Measurements from ENCODE around the gene ADAM33.

DNA sequence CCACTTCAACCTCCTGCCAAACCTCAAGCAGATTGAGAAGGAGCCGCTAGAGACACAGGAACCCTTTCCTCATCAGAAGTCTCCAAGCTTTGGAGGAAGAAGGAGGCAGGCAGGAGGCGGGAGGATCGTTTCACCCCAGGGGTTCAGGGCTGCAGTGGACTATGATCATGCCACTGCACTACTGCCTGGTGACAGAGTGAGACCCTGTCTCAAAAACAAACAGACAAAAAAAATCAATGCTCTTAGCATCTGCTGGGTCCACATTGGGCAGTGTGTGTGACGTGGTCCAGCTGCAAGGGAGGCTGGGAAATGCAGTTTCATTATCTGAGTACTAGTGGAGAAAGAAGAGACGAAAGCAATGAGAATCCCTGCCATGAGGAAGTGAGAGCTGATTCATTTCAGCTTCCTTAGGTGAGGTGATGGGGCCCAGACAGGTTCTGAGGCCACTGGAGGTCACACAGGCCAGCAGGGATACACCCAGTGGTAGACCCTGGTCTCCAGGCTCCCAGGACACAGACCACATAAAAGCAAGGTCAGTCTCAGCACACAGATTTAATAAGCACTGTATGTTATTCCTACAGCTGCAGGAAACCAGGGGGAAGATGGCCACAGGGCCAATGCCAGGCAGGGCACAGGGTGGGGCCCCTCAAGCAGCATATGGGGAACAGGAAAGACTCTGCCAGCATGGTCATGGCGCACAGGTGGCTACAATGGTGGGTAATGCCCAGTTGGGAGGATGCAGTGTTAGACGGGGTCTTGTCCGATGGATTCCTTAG, 22.9 kb downstream of the ADAM33 start:
- no peak for TF ChIP-seq EZH2 (IDR thresholded peaks at IDR 0.05; ENCODE audit: borderline replicate concordance, insufficient read depth, low read length, poor library complexity, severe bottlenecking)
- no peak for TF ChIP-seq POLR2AphosphoS5 (IDR thresholded peaks at IDR 0.05)
- no peak for TF ChIP-seq CTCF (IDR thresholded peaks at IDR 0.05; ENCODE audit: poor library complexity, severe bottlenecking)
- TF ChIP-seq SMC3 (conservative IDR thresholded peaks at IDR 0.05; ENCODE audit: poor library complexity), result no peak
- no peak for TF ChIP-seq RAD21 (conservative IDR thresholded peaks at IDR 0.05)
